Epithelial cell of proximal tubule (primary cell): Measurements from ENCODE around the gene MYT1. TPM values are rescaled to one million over a fixed set of nuclear protein-coding genes. Genes with fewer than 3 reads are reported as not detected.

Source experiments
- DNase-seq: peaks from one replicate; pipeline ENCODE4 v3.0.0-alpha.2; 2011; ENCODE audit warnings: low read depth
- H3K4me3 ChIP-seq: 2 replicates; pipeline ENCODE4 v1.5.1; 2011; ENCODE audit warnings: low read depth, mild to moderate bottlenecking, low read length
- CTCF ChIP-seq: conservative IDR thresholded peaks from 2 replicates; pipeline ENCODE4 v1.5.1; 2012; ENCODE audit warnings: low read depth, mild to moderate bottlenecking, low read length
- total RNA-seq: library from RNA; depleted of rRNA; stranded (reverse); fragments of >200 nt; gene quantifications from 2 replicates; pipeline ENCODE4 v1.2.3, GENCODE V29; 2015

The MYT1 gene
- total RNA-seq, 1 donor from 2014 or later = not detected

DNA sequence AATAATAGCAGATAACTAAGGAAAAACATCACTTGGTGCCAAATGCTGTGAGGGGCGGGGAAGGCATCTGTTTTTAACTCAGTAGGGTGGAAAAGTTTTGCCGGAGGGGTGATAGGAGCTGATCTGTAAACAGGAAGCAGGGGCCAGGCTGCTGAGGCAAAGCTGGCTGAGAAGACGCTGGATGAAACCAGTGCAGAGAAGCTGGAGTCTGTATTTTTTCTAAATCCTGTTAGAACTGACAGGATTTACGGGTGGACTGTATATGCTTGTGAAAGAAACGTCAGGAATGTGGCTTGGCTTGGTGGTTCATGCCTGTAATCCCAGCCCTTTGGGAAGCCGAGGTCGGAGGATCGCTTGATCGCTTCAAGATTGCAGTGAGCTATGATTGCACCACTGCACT lies 96.9 kb downstream of the MYT1 start:
- no peak for TF ChIP-seq CTCF
- no peak for DNase-seq
- no peak overlapping the region for H3K4me3 ChIP-seq

DNA sequence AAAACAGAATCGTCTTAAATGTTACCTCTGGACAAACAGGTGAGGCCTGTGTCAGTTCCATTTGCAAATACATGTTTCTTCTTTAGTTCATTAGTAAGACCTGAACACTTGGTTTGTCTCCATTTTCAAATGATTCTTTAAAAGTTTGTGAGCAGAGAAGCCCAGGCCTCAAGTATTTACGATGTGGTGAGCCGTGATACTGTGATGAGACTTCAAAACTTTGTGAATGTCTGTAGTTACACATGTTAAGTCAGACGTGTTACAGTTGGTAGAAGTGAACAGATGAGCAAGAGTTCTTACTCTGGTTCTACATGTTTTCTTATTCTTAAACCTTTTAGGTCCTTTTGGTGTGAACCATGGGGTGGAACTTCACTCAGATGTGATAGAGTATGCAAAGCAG lies 99.8 kb downstream of the MYT1 start:
- TF ChIP-seq CTCF = no peak
- no peak overlapping the region for H3K4me3 ChIP-seq
- DNase-seq = no peak

DNA sequence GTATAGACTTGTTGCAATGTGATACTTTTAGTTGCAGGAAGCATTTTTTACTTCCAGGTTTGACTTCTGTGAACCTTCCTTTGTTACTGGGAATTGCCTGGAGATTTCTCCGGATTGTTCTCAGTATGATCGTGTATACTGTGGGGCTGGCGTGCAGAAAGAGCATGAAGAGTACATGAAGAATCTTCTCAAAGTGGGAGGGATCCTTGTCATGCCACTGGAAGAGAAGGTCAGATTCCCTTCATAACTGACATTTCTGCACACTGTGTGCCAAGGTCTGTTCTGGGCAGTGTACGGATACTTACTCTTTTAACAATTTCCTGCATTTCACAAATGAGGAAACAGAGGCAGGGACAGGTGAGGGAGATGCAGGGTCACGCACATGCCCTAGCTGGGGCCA lies 100.9 kb downstream of the MYT1 start:
- no peak for TF ChIP-seq CTCF
- no peak for DNase-seq
- H3K4me3 ChIP-seq = no peak overlapping the region

DNA sequence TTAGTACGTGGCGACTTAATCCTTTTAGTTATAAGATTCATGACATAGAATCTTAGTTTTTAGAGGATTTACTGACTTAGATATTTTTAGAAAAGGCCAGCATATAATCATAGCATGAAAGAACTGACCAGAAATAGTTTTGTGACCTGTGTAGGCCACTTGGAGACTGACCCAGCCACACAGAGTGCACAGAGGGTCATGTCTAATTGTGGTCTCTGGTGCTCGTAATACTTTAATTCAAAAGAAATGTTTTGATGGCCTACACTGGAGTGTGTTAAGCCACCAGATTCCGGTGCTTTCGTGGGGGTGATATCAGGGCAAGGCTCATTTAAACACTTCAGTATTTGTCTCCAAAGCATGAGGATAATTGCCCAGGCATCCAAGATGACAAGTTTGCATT lies 102.7 kb downstream of the MYT1 start:
- TF ChIP-seq CTCF = no peak
- H3K4me3 ChIP-seq = no peak overlapping the region
- DNase-seq = no peak

- no peak overlapping the region for H3K4me3 ChIP-seq
- TF ChIP-seq CTCF = no peak
- DNase-seq = no peak
These were observed 103.9 kb downstream of the MYT1 start for GRCh38 chr20:64268174-64268573.

DNA sequence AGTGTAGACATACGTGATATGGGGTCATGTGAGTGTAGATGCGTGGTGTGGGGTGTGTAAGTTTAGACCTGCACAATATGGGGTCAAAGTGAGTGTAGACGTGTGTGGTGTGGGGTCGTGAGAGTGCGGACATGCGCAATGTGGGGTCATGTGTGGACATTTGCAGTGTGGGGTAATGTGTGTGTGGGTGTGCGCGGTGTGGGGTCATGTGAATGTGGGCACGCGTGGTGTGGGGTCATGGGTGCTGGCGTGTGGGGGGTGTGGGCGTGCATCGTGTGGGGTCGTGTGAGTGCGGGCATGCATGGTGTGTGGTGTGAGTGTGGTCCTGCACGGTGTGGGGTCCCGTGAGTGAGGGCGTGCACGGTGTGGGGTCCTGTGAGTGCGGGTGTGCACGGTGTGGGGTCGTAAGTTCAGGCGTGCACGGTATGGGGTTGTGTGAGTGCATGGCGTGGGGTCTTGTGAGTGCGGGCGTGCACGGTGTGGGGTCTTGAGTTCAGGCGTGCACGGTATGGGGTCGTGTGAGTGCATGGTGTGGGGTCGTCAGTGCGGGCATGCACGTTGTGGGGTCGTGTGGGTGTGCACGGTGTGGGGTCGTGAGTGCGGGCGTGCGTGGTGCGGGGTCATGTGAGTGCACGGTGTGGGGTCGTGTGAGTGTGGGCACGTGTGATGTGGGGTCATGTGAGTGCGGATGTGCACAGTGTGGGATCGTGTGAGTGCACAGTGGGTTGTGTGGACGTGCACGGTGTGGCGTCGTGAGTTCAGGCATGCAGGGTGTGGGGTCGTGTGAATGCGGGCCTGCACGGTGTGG lies 105.6 kb downstream of the MYT1 start:
- no peak for DNase-seq
- no peak for TF ChIP-seq CTCF
- no peak overlapping the region for H3K4me3 ChIP-seq

GRCh38 chr20:64271636-64272035 lies 107.4 kb downstream of the MYT1 start:
- H3K4me3 ChIP-seq = no peak overlapping the region
- TF ChIP-seq CTCF = no peak
- no peak for DNase-seq
